ENCODE data around the gene TTC27.
"Not testable (repeated sequence)": the region's sequence is repeated elsewhere in the genome, so short reads cannot be mapped to it uniquely, and the experiment has no call there.

TTC27 gene

GRCh38 chr2:32718752-32719151 is 90.9 kb downstream of the TTC27 start:
- H3K36me3 ChIP-seq (replicated peaks): no peaks in the 10 kb centered on the region
- H3K4me3 ChIP-seq: no peak overlapping the region
- in situ Hi-C loops (cut with MboI; ENCODE audit: low sequenced_read_pairs): no loop called here
- no peaks in the 10 kb centered on the region for H3K9me3 ChIP-seq
- no peaks in the 10 kb centered on the region for H3K27me3 ChIP-seq (ENCODE audit: low read depth)
- no peak for DNase-seq (ENCODE audit: low spot score in 2 of 2)
- H3K4me1 ChIP-seq: peaks cover 6% of the 10 kb centered on the region

DNA sequence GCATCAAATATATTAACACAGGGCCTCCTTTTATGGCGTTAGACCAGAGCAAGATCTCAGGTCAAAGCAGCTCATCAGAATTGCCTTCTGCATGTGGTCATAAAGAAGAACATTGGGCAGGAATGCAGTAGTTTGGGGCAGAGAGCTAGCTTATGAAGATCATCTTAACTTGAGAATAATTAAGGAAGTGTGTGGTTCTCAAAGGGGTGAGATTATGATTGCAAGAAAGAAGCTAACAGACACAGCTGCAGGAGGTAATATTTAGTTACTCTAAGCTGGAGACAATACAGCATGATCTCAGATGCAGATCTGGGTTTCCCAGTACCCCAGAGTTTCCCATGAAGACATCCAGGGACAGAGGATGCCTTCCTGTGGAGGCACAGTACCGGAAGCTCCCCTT is 91.6 kb downstream of the TTC27 start:
- Histone ChIP-seq H3K4me1 (peaks cover 6% of the 10 kb centered on the region), H3K27me3 (ENCODE audit: low read depth) (no peaks in the 10 kb centered on the region), H3K9me3 (no peaks in the 10 kb centered on the region), H3K4me3 (no peak overlapping the region), H3K36me3 (replicated peaks) (no peaks in the 10 kb centered on the region)
- DNase-seq (ENCODE audit: low spot score in 2 of 2): no peak
- in situ Hi-C loops (cut with MboI; ENCODE audit: low sequenced_read_pairs): no loop called here

DNA sequence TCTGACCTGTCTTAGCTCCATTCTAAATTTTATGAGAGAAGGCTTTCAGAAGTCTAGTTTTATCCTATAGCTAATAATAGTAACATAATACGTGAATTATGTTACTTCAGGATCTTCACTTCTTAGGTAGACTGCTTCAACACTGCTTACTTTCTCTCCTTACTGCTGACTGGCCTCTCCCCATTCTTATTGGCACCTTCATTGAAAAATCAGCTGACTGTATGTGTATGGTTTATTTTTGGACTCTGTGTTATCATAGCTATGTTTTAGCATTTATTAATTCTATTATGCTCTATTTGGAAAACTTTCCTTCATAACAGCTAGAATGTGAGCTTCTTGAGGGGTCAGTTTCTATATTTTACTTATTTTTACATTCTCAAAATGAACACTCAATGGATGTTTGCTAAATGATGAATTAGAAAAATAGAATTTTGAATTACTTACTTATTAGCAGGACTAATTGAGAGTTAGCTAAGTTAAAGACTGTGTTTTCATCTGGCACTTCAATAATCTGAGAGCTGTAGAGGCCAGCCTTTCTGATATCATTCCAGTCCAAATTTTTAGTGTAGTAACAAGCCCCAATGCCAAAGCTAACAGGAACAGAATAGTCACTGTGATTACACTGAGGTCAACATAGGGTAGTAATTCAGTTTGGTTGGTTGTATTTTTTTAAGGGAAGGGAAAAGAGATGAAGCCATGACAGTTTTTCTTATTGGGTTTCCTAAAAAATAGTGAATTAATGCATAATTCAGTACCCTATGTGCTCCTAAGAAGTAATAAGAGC is 92.3 kb downstream of the TTC27 start:
- no peaks in the 10 kb centered on the region for H3K9me3 ChIP-seq
- in situ Hi-C loops (cut with MboI; ENCODE audit: low sequenced_read_pairs): no loop called here
- peaks cover 4% of the 10 kb centered on the region for H3K4me1 ChIP-seq
- DNase-seq (ENCODE audit: low spot score in 2 of 2): no peak
- H3K36me3 ChIP-seq (replicated peaks): no peaks in the 10 kb centered on the region
- H3K4me3 ChIP-seq: no peak overlapping the region
- H3K27me3 ChIP-seq (ENCODE audit: low read depth): no peaks in the 10 kb centered on the region

DNA sequence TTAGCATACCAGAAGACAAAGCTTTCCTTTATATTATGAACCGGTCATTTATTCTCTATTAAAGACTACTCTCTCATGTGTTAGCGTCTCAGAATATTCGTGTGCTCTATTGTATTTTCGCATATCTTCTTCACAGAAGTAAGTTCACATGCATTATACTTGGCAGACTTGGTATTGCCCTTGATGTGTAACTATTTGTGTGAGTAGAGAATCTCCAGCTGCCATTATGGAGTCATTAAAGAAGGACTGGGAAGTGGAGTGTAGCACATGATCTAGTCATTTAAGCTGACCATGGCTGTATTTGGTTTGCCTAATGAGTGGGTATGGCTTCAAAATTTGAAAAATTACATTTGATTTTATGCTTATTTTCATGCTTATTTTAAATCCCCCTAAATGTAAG is 92.9 kb downstream of the TTC27 start:
- Histone ChIP-seq H3K36me3 (replicated peaks) (no peaks in the 10 kb centered on the region), H3K4me1 (no peaks in the 10 kb centered on the region), H3K9me3 (no peaks in the 10 kb centered on the region), H3K27me3 (ENCODE audit: low read depth) (no peaks in the 10 kb centered on the region), H3K4me3 (no peak overlapping the region)
- in situ Hi-C loops (cut with MboI; ENCODE audit: low sequenced_read_pairs): no loop called here
- no peak for DNase-seq (ENCODE audit: low spot score in 2 of 2)

DNA sequence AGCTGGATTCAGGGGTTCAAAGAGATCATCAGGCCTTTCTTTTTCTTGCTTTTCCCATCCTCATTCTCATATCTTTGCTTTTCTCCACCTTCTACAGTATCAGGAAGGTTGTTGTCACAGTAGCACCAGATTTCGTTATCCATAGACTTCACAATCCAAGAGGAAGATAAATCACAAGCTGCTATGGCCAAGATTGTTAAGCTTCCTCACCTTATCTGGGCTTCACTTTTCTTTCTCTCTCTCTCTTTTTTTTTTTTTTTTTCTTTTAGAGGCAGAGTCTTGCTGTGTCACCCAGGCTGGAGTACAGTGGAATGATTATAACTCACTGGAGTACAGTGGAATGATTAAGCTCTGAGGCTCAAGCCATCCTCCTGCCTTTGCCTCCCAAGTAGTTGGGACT is 93.5 kb downstream of the TTC27 start:
- Histone ChIP-seq H3K27me3 (ENCODE audit: low read depth) (no peaks in the 10 kb centered on the region), H3K36me3 (replicated peaks) (no peaks in the 10 kb centered on the region), H3K4me1 (no peaks in the 10 kb centered on the region), H3K9me3 (no peaks in the 10 kb centered on the region), H3K4me3 (no peak overlapping the region)
- no peak for DNase-seq (ENCODE audit: low spot score in 2 of 2)
- in situ Hi-C loops (cut with MboI; ENCODE audit: low sequenced_read_pairs): no loop called here

GRCh38 chr2:32723467-32724079 is 95.7 kb downstream of the TTC27 start:
- no peaks in the 10 kb centered on the region for H3K27me3 ChIP-seq (ENCODE audit: low read depth)
- in situ Hi-C loops (cut with MboI; ENCODE audit: low sequenced_read_pairs): no loop called here

GRCh38 chr2:32726678-32727077 is 98.8 kb downstream of the TTC27 start:
- in situ Hi-C loops (cut with MboI; ENCODE audit: low sequenced_read_pairs): loop anchor here (25.0 kb wide), 1 partner anchor 861 kb away; the partner anchor contains the start of gene FAM98A
- not testable (repeated sequence) for H3K4me1 ChIP-seq

More at GRCh38 chr2:32723467-32724079, 95.7 kb downstream of the TTC27 start:
- DNase-seq (ENCODE audit: low spot score in 2 of 2): no peak
- H3K4me3 ChIP-seq: no peak overlapping the region
- no peaks in the 10 kb centered on the region for H3K36me3 ChIP-seq (replicated peaks)
- no peaks in the 10 kb centered on the region for H3K9me3 ChIP-seq
- no peaks in the 10 kb centered on the region for H3K4me1 ChIP-seq

GRCh38 chr2:32727157-32727556 is 99.3 kb downstream of the TTC27 start:
- in situ Hi-C loops (cut with MboI; ENCODE audit: low sequenced_read_pairs): loop anchor here (25.0 kb wide), 1 partner anchor 860 kb away; the partner anchor contains the start of gene FAM98A
- DNase-seq (ENCODE audit: low spot score in 2 of 2): no peak
- no peaks in the 10 kb centered on the region for H3K9me3 ChIP-seq
- H3K4me1 ChIP-seq: peaks cover 5% of the 10 kb centered on the region
- H3K36me3 ChIP-seq (replicated peaks): no peaks in the 10 kb centered on the region
- no peak overlapping the region for H3K4me3 ChIP-seq
- no peaks in the 10 kb centered on the region for H3K27me3 ChIP-seq (ENCODE audit: low read depth)

More at GRCh38 chr2:32726678-32727077, 98.8 kb downstream of the TTC27 start:
- H3K9me3 ChIP-seq; H3K36me3 ChIP-seq (replicated peaks); H3K4me3 ChIP-seq; H3K27me3 ChIP-seq (ENCODE audit: low read depth); DNase-seq (ENCODE audit: low spot score in 2 of 2): not testable (repeated sequence)

GRCh38 chr2:32730958-32731357 is 103.1 kb downstream of the TTC27 start:
- DNase-seq (ENCODE audit: low spot score in 2 of 2); H3K4me3 ChIP-seq; H3K9me3 ChIP-seq; H3K27me3 ChIP-seq (ENCODE audit: low read depth); H3K36me3 ChIP-seq (replicated peaks): not testable (repeated sequence)
- peaks cover 20% of the 10 kb centered on the region for H3K4me1 ChIP-seq
- in situ Hi-C loops (cut with MboI; ENCODE audit: low sequenced_read_pairs): loop anchor here (25.0 kb wide), 1 partner anchor 856 kb away; the partner anchor contains the start of gene FAM98A

DNA sequence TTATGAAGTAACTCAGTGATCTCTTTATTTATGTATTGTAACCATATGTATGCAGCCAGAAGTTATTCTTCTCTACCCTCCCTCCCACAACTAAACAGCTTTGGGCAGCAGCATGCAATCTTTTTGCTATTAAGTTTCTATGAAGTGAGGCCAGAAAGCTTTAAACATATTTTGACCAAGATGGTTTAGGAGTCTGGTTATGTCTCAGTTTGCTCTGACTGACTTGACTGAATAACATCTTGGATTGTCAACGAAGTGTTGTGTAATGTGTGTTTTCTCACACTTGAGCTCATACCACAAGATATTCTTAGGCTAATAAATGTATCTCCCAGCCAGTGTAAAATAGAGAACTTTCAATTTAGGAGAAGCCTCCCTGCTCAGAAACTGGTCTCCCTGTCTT is 104.3 kb downstream of the TTC27 start:
- Histone ChIP-seq H3K4me1 (peaks cover 20% of the 10 kb centered on the region), H3K27me3 (ENCODE audit: low read depth) (no peaks in the 10 kb centered on the region), H3K36me3 (replicated peaks) (no peaks in the 10 kb centered on the region), H3K9me3 (no peaks in the 10 kb centered on the region), H3K4me3 (no peak overlapping the region)
- in situ Hi-C loops (cut with MboI; ENCODE audit: low sequenced_read_pairs): loop anchor here (25.0 kb wide), 1 partner anchor 855 kb away; the partner anchor contains the start of gene FAM98A
- DNase-seq (ENCODE audit: low spot score in 2 of 2): no peak

- DNase-seq (ENCODE audit: low spot score in 2 of 2): no peak
- Histone ChIP-seq H3K36me3 (replicated peaks) (0 out of 2 replicates have a peak, but pooled peaks cover under 1% of the 10 kb centered on the region), H3K4me3 (no peak overlapping the region), H3K9me3 (no peaks in the 10 kb centered on the region), H3K4me1 (peaks cover 20% of the 10 kb centered on the region), H3K27me3 (ENCODE audit: low read depth) (no peaks in the 10 kb centered on the region)
- in situ Hi-C loops (cut with MboI; ENCODE audit: low sequenced_read_pairs): loop anchor here (25.0 kb wide), 1 partner anchor 854 kb away; the partner anchor contains the start of gene FAM98A
Measured at GRCh38 chr2:32732912-32733472, 105.1 kb downstream of the TTC27 start.

DNA sequence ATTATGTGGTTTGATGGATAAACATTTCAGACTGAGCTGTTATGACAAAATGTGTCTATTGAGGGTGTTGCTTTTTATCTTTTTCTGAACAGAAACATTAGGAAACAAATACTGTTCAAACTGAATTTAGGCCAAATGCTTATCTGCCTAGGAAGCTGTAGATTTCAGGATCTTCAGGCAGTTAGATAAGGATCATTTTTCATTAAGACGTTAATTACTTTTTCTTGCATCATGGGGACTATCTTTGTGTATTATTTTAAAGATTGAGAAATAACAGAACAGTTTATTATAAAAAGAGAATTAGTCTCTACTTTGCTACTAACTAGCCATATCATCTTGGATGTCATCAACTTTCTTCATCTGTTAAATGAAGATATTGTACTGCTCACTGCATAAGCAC is 107.5 kb downstream of the TTC27 start:
- in situ Hi-C loops (cut with MboI; ENCODE audit: low sequenced_read_pairs): loop anchor here (25.0 kb wide), 1 partner anchor 852 kb away; the partner anchor contains the start of gene FAM98A
- Histone ChIP-seq H3K4me1 (peaks cover 32% of the 10 kb centered on the region), H3K36me3 (replicated peaks) (0 out of 2 replicates have a peak, but pooled peaks cover 2% of the 10 kb centered on the region), H3K27me3 (ENCODE audit: low read depth) (no peaks in the 10 kb centered on the region), H3K4me3 (no peak overlapping the region), H3K9me3 (no peaks in the 10 kb centered on the region)
- DNase-seq (ENCODE audit: low spot score in 2 of 2): no peak

DNA sequence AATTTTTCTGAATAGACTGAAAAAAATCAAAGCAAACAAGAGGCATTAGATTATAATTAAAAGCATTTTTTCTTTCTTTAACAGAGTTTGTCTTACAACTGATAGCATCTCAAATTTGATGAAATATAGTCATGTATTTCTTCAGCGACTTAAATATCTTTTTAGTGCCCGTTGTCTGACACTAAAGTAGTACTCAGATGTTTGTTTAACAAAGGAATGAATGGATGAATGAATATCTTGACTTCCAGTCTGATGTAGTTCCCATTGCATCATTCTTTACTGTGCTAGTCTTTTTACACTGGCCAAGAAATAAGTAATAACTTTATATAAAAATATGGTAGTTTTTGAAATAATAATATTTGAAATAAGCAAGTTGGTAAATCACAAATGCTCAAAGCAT is 111.1 kb downstream of the TTC27 start:
- DNase-seq (ENCODE audit: low spot score in 2 of 2): peak in 1 of 2 experiments; percentile 29
- H3K27me3 ChIP-seq (ENCODE audit: low read depth): no peaks in the 10 kb centered on the region
- in situ Hi-C loops (cut with MboI; ENCODE audit: low sequenced_read_pairs): loop anchor here (25.0 kb wide), 1 partner anchor 848 kb away; the partner anchor contains the start of gene FAM98A

More for the DNA sequence above, 111.1 kb downstream of the TTC27 start:
- Histone ChIP-seq H3K9me3 (no peaks in the 10 kb centered on the region), H3K36me3 (replicated peaks) (0 out of 2 replicates have a peak, but pooled peaks cover 2% of the 10 kb centered on the region), H3K4me3 (no peak overlapping the region), H3K4me1 (peaks cover 27% of the 10 kb centered on the region)

Data from HAP-1 (cell line).